Heart left ventricle (tissue), 16 donors: Measurements from ENCODE around the gene SLC7A1. TPM values are rescaled to one million over a fixed set of nuclear protein-coding genes. Genes with fewer than 3 reads are reported as not detected.

Experiments
- ATAC-seq, 4 donors: fragments of 200-7000 bp; cut with Tn5 transposase; one replicate each; pipeline ENCODE4 v1.9.1; 2020 to 2022; ENCODE audit warnings: moderate library complexity in 4 of 4, mild to moderate bottlenecking in 3 of 4, moderate number of reproducible peaks in 1 of 4
- DNase-seq, 5 donors: peaks; one replicate each; pipeline ENCODE4 v3.0.0-alpha.2; 2020
- H3K27ac ChIP-seq, 12 donors: fragments of 200-600 bp; sonication (generic) in 4 of 12; one replicate each; pipeline versions ENCODE4 v1.5.0 to v1.8.0; 2016 to 2022; ENCODE audit warnings: mild to moderate bottlenecking in 2 of 12
- H3K27me3 ChIP-seq, 9 donors: fragments of 200-600 bp; sonication (generic) in 2 of 9; one replicate each; pipeline versions ENCODE4 v1.5.1 to v1.8.0; 2016 to 2022; ENCODE audit warnings: mild to moderate bottlenecking in 3 of 9
- H3K36me3 ChIP-seq, 9 donors: fragments of 200-600 bp; sonication (generic) in 2 of 9; one replicate each; pipeline versions ENCODE4 v1.5.0 to v1.8.0; 2018 to 2022; ENCODE audit warnings: mild to moderate bottlenecking in 2 of 9
- H3K4me1 ChIP-seq, 12 donors: fragments of 200-600 bp; sonication (generic) in 4 of 12; one replicate each; pipeline versions ENCODE4 v1.5.0 to v1.8.0; 2016 to 2022; ENCODE audit warnings: mild to moderate bottlenecking in 3 of 12
- H3K4me3 ChIP-seq, 12 donors: fragments of 200-600 bp; sonication (generic) in 4 of 12; one replicate each; pipeline versions ENCODE4 v1.5.0 to v1.8.0; 2017 to 2022; ENCODE audit warnings: mild to moderate bottlenecking in 9 of 12, moderate library complexity in 4 of 12
- H3K9me3 ChIP-seq, 12 donors: fragments of 200-600 bp; sonication (generic) in 4 of 12; one replicate each; pipeline versions ENCODE4 v1.5.0 to v1.8.0; 2016 to 2022; ENCODE audit warnings: mild to moderate bottlenecking in 1 of 12
- CTCF ChIP-seq, 12 donors: fragments of 200-600 bp; sonication (generic) in 4 of 12; IDR thresholded peaks; one replicate each; pipeline versions ENCODE4 v1.5.0 to v1.8.0; 2018 to 2022; ENCODE audit warnings: antibody characterized with exemption in 12 of 12, mild to moderate bottlenecking in 5 of 12
- POLR2A ChIP-seq, 2 donors: fragments of 450-650 bp; IDR thresholded peaks; one replicate each; pipeline ENCODE4 v1.6.1; 2017; ENCODE audit warnings: antibody characterized with exemption in 2 of 2, mild to moderate bottlenecking in 2 of 2, moderate library complexity in 2 of 2
- WGBS, 4 donors: extraction: QIAGEN DNeasy Blood & Tissue Kit in 2 of 4; methylation state at CpG; one replicate each; pipeline versions ENCODE4 v1.1.5 to v1.1.7; 2013 to 2018; 5-methylcytosine and 5-hydroxymethylcytosine counted together
- intact Hi-C, 10 donors: fragments of 100-400 bp; cut with DNase I; formaldehyde crosslinking; loops; one replicate each; pipeline versions ENCODE4 v1.11.1 to v1.14.2; 2022
- polyA plus RNA-seq, 2 donors: library from polyadenylated mRNA; stranded (reverse); fragments of 200-250 nt; gene quantifications; one replicate each; pipeline ENCODE4 v1.2.3, GENCODE V29; 2013
- total RNA-seq, 9 donors: library from RNA; depleted of rRNA in 2 of 9; stranded (reverse); fragments of >200 nt in 2 of 9; fragmentation: NEBNext Ultra II Directional in 3 of 9; extraction: Animal tissue kit (Norgen Biotek cat#: 25700) in 3 of 9; gene quantifications; one replicate each; pipeline versions ENCODE4 v1.1.0 to v1.2.4, GENCODE V29; 2016 to 2023
- donor health status: ischemic (EF 13 %, LVEDD 7.1; RV severe dilation, severe dysfunction).
- donor health status: healthy with polysubstance abuse.
- donor health status: DM: no; HTN: yes; CAD: no.
- donor health status: DM: no; HTN: no; CAD: no.
- donor health status: ischemic (EF 25% LVEDD 6.9; RV normal size, moderate dysfunction).
- donor health status: ischemic (EF 25% LVEDD 5.7; RV mildly dilated, moderate dysfunction).
- donor health status: healthy.
- donor health status: DM: yes; HTN: yes; CAD: no.
- donor health status: ischemic (EF 35%, LVEDD 5.7; RV mildly dilated, moderate dysfunction).
- donor health status: nonischemic (EF 11% LVEDD 7.7; RV severe dilation, severe dysfunction).
- donor health status: DM: yes; HTN: yes; CAD: no.
- donor health status: PGD.
- donor health status: ischemic (EF 29% LVEDD 5.4; RV normal size, mild dysfunction).
- donor health status: nonischemic (EF 23%, LVEDD 6.1; RV moderate dilation, normal function).

SLC7A1 gene
- total and polyA plus RNA-seq, 11 donors, result 3.5 to 66.7 (median 14.3) TPM

GRCh38 chr13:29545988-29546387, 49.5 kb downstream of the SLC7A1 start:
- intact Hi-C loops, result no loop called here
- no peak overlapping the region for H3K27ac ChIP-seq
- no peak for ATAC-seq
- peaks cover 0 to 9% (median 0%) of the 10 kb centered on the region in 9 donors for H3K36me3 ChIP-seq
- H3K9me3 ChIP-seq, result no peaks in the 10 kb centered on the region
- H3K27me3 ChIP-seq, result no peaks in the 10 kb centered on the region
- 94 to 96% (median 94%) methylated on average over 8 of the region's 8 CpGs for WGBS, 4 donors
- DNase-seq, result no peak
- no peak overlapping the region for H3K4me3 ChIP-seq
- H3K4me1 ChIP-seq, result peaks cover 0 to 9% (median 0%) of the 10 kb centered on the region in 12 donors
- no peak for TF ChIP-seq CTCF (IDR thresholded peaks at IDR 0.05)
- TF ChIP-seq POLR2A (IDR thresholded peaks at IDR 0.05), result no peak

GRCh38 chr13:29543230-29544215, 52.0 kb downstream of the SLC7A1 start:
- no peak overlapping the region for H3K4me3 ChIP-seq
- 94 to 95% (median 94%) methylated on average over 16 of the region's 16 CpGs for WGBS, 4 donors
- no peak overlapping the region for H3K27ac ChIP-seq
- H3K36me3 ChIP-seq, result no peaks in the 10 kb centered on the region
- no peaks in the 10 kb centered on the region for H3K9me3 ChIP-seq
- no peaks in the 10 kb centered on the region for H3K27me3 ChIP-seq
- intact Hi-C loops, result no loop called here
- no peak for DNase-seq
- TF ChIP-seq CTCF (IDR thresholded peaks at IDR 0.05), result no peak
- TF ChIP-seq POLR2A (IDR thresholded peaks at IDR 0.05), result no peak
- H3K4me1 ChIP-seq, result peaks cover 0 to 14% (median under 1%) of the 10 kb centered on the region in 12 donors
- ATAC-seq, result no peak

- DNase-seq (no peak), ATAC-seq (no peak)
- H3K9me3 ChIP-seq, result no peaks in the 10 kb centered on the region
- H3K27ac ChIP-seq, result no peak overlapping the region
- no peak for TF ChIP-seq POLR2A (IDR thresholded peaks at IDR 0.05)
- no peak for TF ChIP-seq CTCF (IDR thresholded peaks at IDR 0.05)
- 97 to 98% (median 98%) methylated on average over 8 of the region's 8 CpGs for WGBS, 4 donors
- intact Hi-C loops, result no loop called here
- H3K36me3 ChIP-seq, result no peaks in the 10 kb centered on the region
- H3K27me3 ChIP-seq, result no peaks in the 10 kb centered on the region
- H3K4me3 ChIP-seq, result no peak overlapping the region
- H3K4me1 ChIP-seq, result peaks cover 0 to 18% (median 2%) of the 10 kb centered on the region in 12 donors
Measured at GRCh38 chr13:29542381-29542780, 53.1 kb downstream of the SLC7A1 start.

- intact Hi-C loops, result no loop called here
- Histone ChIP-seq H3K27ac (no peak overlapping the region), H3K4me3 (no peak overlapping the region), H3K4me1 (peaks cover 0 to 12% (median under 1%) of the 10 kb centered on the region in 12 donors), H3K9me3 (no peaks in the 10 kb centered on the region), H3K36me3 (no peaks in the 10 kb centered on the region), H3K27me3 (no peaks in the 10 kb centered on the region)
- WGBS, 4 donors, result 94 to 97% (median 97%) methylated on average over 4 of the region's 4 CpGs
- ATAC-seq, result no peak
- DNase-seq, result no peak
- no peak for TF ChIP-seq CTCF (IDR thresholded peaks at IDR 0.05)
- TF ChIP-seq POLR2A (IDR thresholded peaks at IDR 0.05), result no peak
Measured at GRCh38 chr13:29541400-29541799, 54.1 kb downstream of the SLC7A1 start.
